Esophagus muscularis mucosa (tissue), 4 donors: ENCODE data around the gene NSD2. TPM values are rescaled to one million over a fixed set of nuclear protein-coding genes. Genes with fewer than 3 reads are reported as not detected.

ENCODE experiments used
- DNase-seq: peaks from one replicate; pipeline ENCODE4 v3.0.0-alpha.2; 2017; ENCODE audit errors: extremely low spot score
- H3K27ac ChIP-seq, 4 donors: fragments of 200-600 bp; sonication (generic); replicated peaks in 1 of 4; 1 replicate in 3 of 4; 2 replicates in 1 of 4; pipeline ENCODE4 v1.5.1; 2016 to 2019; ENCODE audit warnings: mild to moderate bottlenecking in 1 of 4
- H3K27me3 ChIP-seq, 4 donors: fragments of 200-600 bp; sonication (generic); one replicate each; pipeline versions ENCODE4 v1.5.1 to v1.6.0; 2016 to 2019
- H3K36me3 ChIP-seq, 4 donors: fragments of 200-600 bp; sonication (generic); one replicate each; pipeline ENCODE4 v1.5.1; 2016 to 2019
- H3K4me1 ChIP-seq, 4 donors: fragments of 200-600 bp; sonication (generic); one replicate each; pipeline ENCODE4 v1.5.1; 2016 to 2019
- H3K4me3 ChIP-seq, 4 donors: fragments of 200-600 bp; sonication (generic); 1 replicate in 2 of 4; 2 replicates in 2 of 4; pipeline ENCODE4 v1.5.1; 2016 to 2019; ENCODE audit warnings: mild to moderate bottlenecking in 4 of 4, moderate library complexity in 1 of 4
- H3K9me3 ChIP-seq, 4 donors: fragments of 200-600 bp; sonication (generic); 1 replicate in 3 of 4; 2 replicates in 1 of 4; pipeline ENCODE4 v1.5.1; 2016 to 2019
- EP300 ChIP-seq: sonication (generic); formaldehyde crosslinking; IDR thresholded peaks from one replicate; pipeline ENCODE4 v1.6.1; 2017; ENCODE audit warnings: antibody characterized with exemption
- POLR2A ChIP-seq: fragments of 450-650 bp; IDR thresholded peaks from one replicate; pipeline ENCODE4 v1.6.1; 2017; ENCODE audit warnings: antibody characterized with exemption, moderate library complexity, mild to moderate bottlenecking, low read depth
- POLR2AphosphoS5 ChIP-seq, 2 donors: sonication (generic); formaldehyde crosslinking; IDR thresholded peaks; one replicate each; pipeline ENCODE4 v1.6.1; 2017; ENCODE audit warnings: antibody characterized with exemption in 2 of 2
- WGBS: methylation state at CpG from one replicate; pipeline ENCODE4 v1.1.5; 2018; 5-methylcytosine and 5-hydroxymethylcytosine counted together
- intact Hi-C: fragments of 100-400 bp; cut with DNase I; formaldehyde crosslinking; loops from one replicate; pipeline ENCODE4 v1.15.1; 2023
- total RNA-seq, 4 donors: library from RNA; depleted of rRNA; stranded (reverse); fragments of >200 nt; gene quantifications; one replicate each; pipeline versions ENCODE4 v1.1.0 to v1.2.1, GENCODE V29; 2016
- TF ChIP-seq, protein P1 (sequence below), 3 experiments: fragments of 200-600 bp in 2 of 3; fragments of 450-650 bp in 1 of 3; sonication (generic) in 2 of 3; IDR thresholded peaks; one replicate each; pipeline ENCODE4 v1.5.1; 2017 to 2019; ENCODE audit warnings: antibody characterized with exemption in 3 of 3, mild to moderate bottlenecking in 2 of 3, moderate library complexity in 1 of 3

Gene NSD2
- total RNA-seq, 4 donors from 2014 or later, result 31.8 to 44.2 (median 37.5) TPM

DNA sequence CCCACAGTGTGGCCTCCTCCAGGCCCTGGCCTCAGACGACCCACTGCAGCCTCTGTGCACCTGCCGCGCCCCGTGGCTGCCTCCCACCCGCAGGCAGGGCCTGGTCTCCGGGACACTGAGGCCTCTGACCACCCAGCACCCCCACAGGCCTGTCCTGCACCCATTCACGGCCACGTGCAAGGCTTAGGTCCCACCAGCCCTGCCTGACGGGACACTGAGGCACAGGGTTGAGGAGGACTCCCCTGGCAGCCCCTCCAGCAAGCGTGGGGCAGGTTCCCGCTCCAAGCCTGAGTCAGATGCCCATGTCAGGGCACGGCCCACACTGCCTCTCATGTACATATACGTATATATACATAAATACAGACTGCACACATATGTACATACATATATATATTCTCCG lies 114.1 kb downstream of the NSD2 start:
- WGBS, result 83% methylated on average over 14 of the region's 14 CpGs
- H3K27me3 ChIP-seq, result no peaks in the 10 kb centered on the region
- TF ChIP-seq, protein P1, sequence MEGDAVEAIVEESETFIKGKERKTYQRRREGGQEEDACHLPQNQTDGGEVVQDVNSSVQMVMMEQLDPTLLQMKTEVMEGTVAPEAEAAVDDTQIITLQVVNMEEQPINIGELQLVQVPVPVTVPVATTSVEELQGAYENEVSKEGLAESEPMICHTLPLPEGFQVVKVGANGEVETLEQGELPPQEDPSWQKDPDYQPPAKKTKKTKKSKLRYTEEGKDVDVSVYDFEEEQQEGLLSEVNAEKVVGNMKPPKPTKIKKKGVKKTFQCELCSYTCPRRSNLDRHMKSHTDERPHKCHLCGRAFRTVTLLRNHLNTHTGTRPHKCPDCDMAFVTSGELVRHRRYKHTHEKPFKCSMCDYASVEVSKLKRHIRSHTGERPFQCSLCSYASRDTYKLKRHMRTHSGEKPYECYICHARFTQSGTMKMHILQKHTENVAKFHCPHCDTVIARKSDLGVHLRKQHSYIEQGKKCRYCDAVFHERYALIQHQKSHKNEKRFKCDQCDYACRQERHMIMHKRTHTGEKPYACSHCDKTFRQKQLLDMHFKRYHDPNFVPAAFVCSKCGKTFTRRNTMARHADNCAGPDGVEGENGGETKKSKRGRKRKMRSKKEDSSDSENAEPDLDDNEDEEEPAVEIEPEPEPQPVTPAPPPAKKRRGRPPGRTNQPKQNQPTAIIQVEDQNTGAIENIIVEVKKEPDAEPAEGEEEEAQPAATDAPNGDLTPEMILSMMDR (IDR thresholded peaks at IDR 0.05), result no peak
- TF ChIP-seq POLR2A (no peak), POLR2AphosphoS5 (IDR thresholded peaks at IDR 0.05) (no peak), EP300 (no peak)
- H3K4me1 ChIP-seq, result peaks cover 0 to 9% (median 0%) of the 10 kb centered on the region in 4 donors
- intact Hi-C loops, result no loop called here
- H3K4me3 ChIP-seq, result no peak overlapping the region
- H3K9me3 ChIP-seq, result no peaks in the 10 kb centered on the region
- DNase-seq, result no peak
- peaks cover 71 to 100% (median 100%) of the 10 kb centered on the region in 4 donors for H3K36me3 ChIP-seq
- no peak overlapping the region for H3K27ac ChIP-seq

DNA sequence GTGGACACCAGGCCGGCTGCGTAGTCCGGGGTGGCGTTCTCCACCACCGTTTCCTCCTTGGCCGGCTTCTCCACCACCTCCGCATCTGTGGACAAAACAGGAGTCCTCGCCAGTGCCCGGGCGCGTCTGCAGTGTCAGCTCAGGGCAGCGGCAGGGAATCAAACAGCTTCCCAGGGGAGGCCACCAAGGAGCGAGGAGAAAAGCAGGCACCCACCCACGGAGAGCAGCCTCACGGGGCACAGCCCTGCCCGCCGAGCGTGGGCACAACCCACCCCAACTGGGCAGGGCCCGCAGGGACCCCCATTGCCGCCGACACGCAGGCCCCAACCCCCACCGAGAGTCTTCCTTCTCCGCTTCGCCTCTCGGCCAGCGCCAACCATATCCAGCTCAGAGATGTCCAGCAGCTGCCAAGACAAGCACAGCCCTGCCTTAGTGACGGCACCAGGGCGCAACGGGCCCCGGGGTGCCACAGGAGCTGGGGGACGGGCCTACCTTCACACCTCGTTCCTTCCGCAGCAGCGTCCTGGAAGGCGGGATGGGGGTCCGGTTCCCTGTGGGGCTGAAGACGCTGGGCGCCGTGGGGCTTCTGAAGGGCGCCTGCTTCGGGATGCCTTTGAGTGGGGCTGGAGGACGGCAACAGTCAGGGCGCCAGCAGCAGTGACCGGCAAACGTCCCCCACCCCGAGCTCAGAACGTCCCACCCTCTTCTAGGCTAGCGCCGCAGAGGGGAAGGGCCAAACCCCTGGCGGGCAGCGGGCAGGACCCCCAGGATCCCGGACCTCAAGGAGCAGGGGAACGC lies 114.8 kb downstream of the NSD2 start:
- Histone ChIP-seq H3K27ac (no peak overlapping the region), H3K4me1 (peaks cover 0 to 9% (median 0%) of the 10 kb centered on the region in 4 donors), H3K27me3 (no peaks in the 10 kb centered on the region), H3K4me3 (no peak overlapping the region), H3K36me3 (peaks cover 64 to 100% (median 100%) of the 10 kb centered on the region in 4 donors), H3K9me3 (no peaks in the 10 kb centered on the region)
- WGBS, result 94% methylated on average over 26 of the region's 54 CpGs
- TF ChIP-seq POLR2AphosphoS5 (IDR thresholded peaks at IDR 0.05) (no peak), POLR2A (no peak), EP300 (no peak)
- TF ChIP-seq, protein P1 (IDR thresholded peaks at IDR 0.05), result no peak
- no peak for DNase-seq
- intact Hi-C loops, result no loop called here

DNA sequence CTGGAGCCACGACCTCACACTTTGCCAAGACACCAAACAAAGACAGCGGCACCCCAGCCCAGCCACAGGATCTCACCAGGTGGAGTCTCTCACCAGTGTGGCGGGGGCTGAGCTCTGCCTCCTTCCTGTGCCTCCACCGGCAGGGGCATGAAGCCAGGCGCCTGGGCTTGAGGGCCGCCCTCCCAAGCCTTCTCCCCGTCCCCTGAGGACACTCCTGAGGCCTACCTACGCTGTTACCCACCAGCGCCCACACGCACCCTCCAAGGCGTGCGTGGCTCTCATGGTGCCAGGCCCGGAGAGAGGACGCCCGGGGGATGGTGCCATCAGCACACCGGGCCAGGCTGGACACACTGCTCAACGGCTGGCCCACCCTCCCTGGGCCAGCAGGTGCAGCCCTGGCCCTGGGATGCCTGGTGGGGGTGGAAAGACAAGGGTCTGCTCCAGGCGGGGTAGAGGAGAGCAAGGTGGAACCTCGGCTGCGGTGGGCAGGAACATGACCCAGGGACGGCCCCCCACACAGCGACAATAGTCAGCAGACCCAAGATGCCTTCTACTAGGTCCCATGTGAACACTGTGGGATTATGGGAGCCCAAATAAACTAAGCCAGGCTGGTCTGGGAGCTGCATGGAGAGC lies 115.5 kb downstream of the NSD2 start:
- no peaks in the 10 kb centered on the region for H3K9me3 ChIP-seq
- no peak for TF ChIP-seq EP300
- TF ChIP-seq, protein P1 (IDR thresholded peaks at IDR 0.05), result no peak
- TF ChIP-seq POLR2AphosphoS5 (IDR thresholded peaks at IDR 0.05), result no peak
- no peak for TF ChIP-seq POLR2A
- intact Hi-C loops, result no loop called here
- peaks cover 0 to 9% (median 0%) of the 10 kb centered on the region in 4 donors for H3K4me1 ChIP-seq
- 90% methylated on average over 16 of the region's 22 CpGs for WGBS
- H3K36me3 ChIP-seq, result peaks cover 59 to 100% (median 98%) of the 10 kb centered on the region in 4 donors
- no peaks in the 10 kb centered on the region for H3K27me3 ChIP-seq
- H3K4me3 ChIP-seq, result no peak overlapping the region
- DNase-seq, result no peak
- no peak overlapping the region for H3K27ac ChIP-seq

DNA sequence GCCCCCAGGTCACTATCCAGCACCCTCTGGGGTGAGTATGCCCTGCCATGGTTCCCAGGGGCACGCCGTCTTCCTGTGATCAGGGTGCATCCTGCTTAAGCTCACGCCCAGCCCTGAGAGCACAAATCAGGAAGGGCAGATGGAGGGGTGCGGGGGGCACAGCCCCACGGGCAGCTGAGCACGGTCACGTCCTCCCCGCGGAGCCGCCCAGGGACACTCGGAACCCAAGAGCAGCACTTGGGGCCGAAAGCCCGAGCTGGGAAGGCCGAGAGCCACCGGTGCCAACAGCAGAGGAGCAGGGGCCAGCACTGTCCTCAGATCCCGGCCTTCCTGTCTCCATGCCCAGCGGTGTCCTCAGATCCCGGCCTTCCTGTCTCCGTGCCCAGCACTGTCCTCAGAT lies 116.1 kb downstream of the NSD2 start:
- Histone ChIP-seq H3K4me3 (no peak overlapping the region), H3K27me3 (no peaks in the 10 kb centered on the region), H3K9me3 (no peaks in the 10 kb centered on the region), H3K36me3 (peaks cover 59 to 99% (median 94%) of the 10 kb centered on the region in 4 donors), H3K27ac (no peak overlapping the region), H3K4me1 (peaks cover 0 to 9% (median 4%) of the 10 kb centered on the region in 4 donors)
- TF ChIP-seq EP300, result no peak
- TF ChIP-seq POLR2A, result no peak
- TF ChIP-seq, protein P1 (IDR thresholded peaks at IDR 0.05), result no peak
- no peak for TF ChIP-seq POLR2AphosphoS5 (IDR thresholded peaks at IDR 0.05)
- intact Hi-C loops, result no loop called here
- DNase-seq, result no peak
- 94% methylated on average over 15 of the region's 19 CpGs for WGBS
